AG04449 (cell line): ENCODE data around the gene ZMIZ1.

ENCODE experiments used
- CTCF ChIA-PET: fragments of 350-600 bp; formaldehyde crosslinking; extraction: SDS; loops from one replicate; lab custom pipeline; 2021; ENCODE audit warnings: antibody characterized with exemption; lab: Yijun Ruan, JAX
- POLR2A ChIA-PET: fragments of 400-600, 350-600 bp; formaldehyde crosslinking; extraction: SDS; loops from one replicate; lab custom pipeline; 2020; ENCODE audit warnings: antibody characterized with exemption, inconsistent platforms; lab: Yijun Ruan, JAX
- DNase-seq: peaks from one replicate; pipeline ENCODE4 v3.0.0-alpha.2; 2010; ENCODE audit warnings: low read depth, low spot score
- H3K4me3 ChIP-seq: 2 replicates; pipeline ENCODE4 v1.5.1; 2011; ENCODE audit warnings: low read depth, mild to moderate bottlenecking, control low read depth, low read length
- CTCF ChIP-seq: IDR thresholded peaks from one replicate; pipeline ENCODE4 v1.5.1; 2011; ENCODE audit warnings: mild to moderate bottlenecking, moderate library complexity, low read length, control low read depth, inconsistent platforms; ENCODE audit not compliant: insufficient read depth; ENCODE audit errors: missing control alignments

The ZMIZ1 gene

DNA sequence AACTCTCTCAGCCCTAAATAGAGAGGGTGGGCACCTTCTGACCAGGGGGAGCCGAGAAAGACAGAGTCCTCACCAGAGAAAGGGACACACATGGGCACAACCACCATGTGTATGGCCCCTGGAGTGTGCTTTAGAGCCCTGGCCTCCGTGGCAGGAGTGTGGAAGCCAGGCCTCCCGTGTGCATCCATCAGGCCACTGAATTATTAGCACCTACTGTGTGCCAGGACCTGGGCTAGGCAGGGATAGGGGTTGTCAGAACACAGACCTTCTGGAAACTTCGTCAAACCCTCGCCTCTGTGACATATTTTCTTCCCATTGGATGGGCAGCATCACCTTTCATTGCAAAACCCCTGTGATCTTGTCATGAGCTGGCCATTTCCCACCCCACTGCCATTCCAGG is 78.5 kb downstream of the ZMIZ1 start:
- CTCF ChIA-PET: interaction anchor here (2.9 kb wide), 1 partner anchor 49 kb away, joined by 23 read pairs; no protein-coding TSS in a partner anchor
- no peak for DNase-seq
- TF ChIP-seq CTCF: no peak
- POLR2A ChIA-PET: no interaction called here
- no peak overlapping the region for H3K4me3 ChIP-seq

- ChIA-PET POLR2A (interaction anchor here (1.2 kb wide), 1 partner anchor 9 kb away, joined by 3 read pairs; no protein-coding TSS in a partner anchor), CTCF (interaction anchor here (1.2 to 2.9 kb wide), 3 partner anchors 9 to 48 kb away, joined by 3 to 23 read pairs (median 4); no protein-coding TSS in a partner anchor)
- H3K4me3 ChIP-seq: no peak overlapping the region
- no peak for TF ChIP-seq CTCF
- DNase-seq: no peak
These were observed 79.2 kb downstream of the ZMIZ1 start for GRCh38 chr10:79147796-79148451.

- DNase-seq: no peak
- ChIA-PET POLR2A (interaction anchor here (1.1 to 1.2 kb wide), 3 partner anchors 10 to 46 kb away, joined by 3 to 4 read pairs (median 3); no protein-coding TSS in a partner anchor), CTCF (interaction anchor here (1.2 to 2.9 kb wide), 3 partner anchors 8 to 48 kb away, joined by 3 to 23 read pairs (median 4); no protein-coding TSS in a partner anchor)
- TF ChIP-seq CTCF: no peak
- no peak overlapping the region for H3K4me3 ChIP-seq
These were observed 79.9 kb downstream of the ZMIZ1 start for GRCh38 chr10:79148452-79149344.

DNA sequence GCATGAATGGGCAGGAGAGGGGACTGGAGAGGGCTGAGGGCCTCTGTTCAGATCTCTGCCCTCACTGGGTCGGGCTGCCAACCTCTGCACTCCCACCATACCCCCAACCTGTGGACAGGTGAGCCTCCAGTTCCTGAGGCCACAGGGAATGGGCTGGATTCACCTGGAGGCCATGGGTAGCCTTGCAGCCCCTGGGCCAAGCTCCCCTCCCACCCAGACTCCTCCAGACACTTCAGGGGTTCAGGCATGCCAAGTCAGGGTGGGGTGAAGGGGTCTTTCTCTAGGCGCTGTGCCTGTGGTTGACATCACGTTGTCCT is 80.5 kb downstream of the ZMIZ1 start:
- no peak overlapping the region for H3K4me3 ChIP-seq
- TF ChIP-seq CTCF: no peak
- ChIA-PET POLR2A (interaction anchor here (1.1 to 1.2 kb wide), 3 partner anchors 11 to 46 kb away, joined by 3 to 4 read pairs (median 3); no protein-coding TSS in a partner anchor), CTCF (interaction anchor here (1.3 to 2.9 kb wide), 2 partner anchors 8 to 47 kb away, joined by 4 to 23 read pairs; no protein-coding TSS in a partner anchor)
- DNase-seq: no peak

GRCh38 chr10:79149662-79150443 is 81.1 kb downstream of the ZMIZ1 start:
- no peak for DNase-seq
- no peak overlapping the region for H3K4me3 ChIP-seq
- POLR2A ChIA-PET: interaction anchor here (1.1 to 2.1 kb wide), 3 partner anchors 10 to 45 kb away, joined by 3 to 7 read pairs (median 4); no protein-coding TSS in a partner anchor
- CTCF ChIA-PET: interaction anchor here (2.6 to 2.9 kb wide), 2 partner anchors 46 kb away, joined by 17 to 23 read pairs; no protein-coding TSS in a partner anchor
- TF ChIP-seq CTCF: no peak
